ENCODE results near the gene NTF4. TPM values are rescaled to one million over a fixed set of nuclear protein-coding genes. Genes with fewer than 3 reads are reported as not detected.
A peak's percentile ranks its signal among the peaks of the same experiment; 100 is the strongest.

The NTF4 gene
- total and polyA plus RNA-seq, 2 of the 13 experiments (the other 11 are each of a cell fraction or from before 2014, with no cell fraction given) = not detected

GRCh38 chr19:49113762-49114629 lies 49.4 kb upstream of the NTF4 start, which contains the start of gene LIN7B (continued):
- TF ChIP-seq, protein P1, sequence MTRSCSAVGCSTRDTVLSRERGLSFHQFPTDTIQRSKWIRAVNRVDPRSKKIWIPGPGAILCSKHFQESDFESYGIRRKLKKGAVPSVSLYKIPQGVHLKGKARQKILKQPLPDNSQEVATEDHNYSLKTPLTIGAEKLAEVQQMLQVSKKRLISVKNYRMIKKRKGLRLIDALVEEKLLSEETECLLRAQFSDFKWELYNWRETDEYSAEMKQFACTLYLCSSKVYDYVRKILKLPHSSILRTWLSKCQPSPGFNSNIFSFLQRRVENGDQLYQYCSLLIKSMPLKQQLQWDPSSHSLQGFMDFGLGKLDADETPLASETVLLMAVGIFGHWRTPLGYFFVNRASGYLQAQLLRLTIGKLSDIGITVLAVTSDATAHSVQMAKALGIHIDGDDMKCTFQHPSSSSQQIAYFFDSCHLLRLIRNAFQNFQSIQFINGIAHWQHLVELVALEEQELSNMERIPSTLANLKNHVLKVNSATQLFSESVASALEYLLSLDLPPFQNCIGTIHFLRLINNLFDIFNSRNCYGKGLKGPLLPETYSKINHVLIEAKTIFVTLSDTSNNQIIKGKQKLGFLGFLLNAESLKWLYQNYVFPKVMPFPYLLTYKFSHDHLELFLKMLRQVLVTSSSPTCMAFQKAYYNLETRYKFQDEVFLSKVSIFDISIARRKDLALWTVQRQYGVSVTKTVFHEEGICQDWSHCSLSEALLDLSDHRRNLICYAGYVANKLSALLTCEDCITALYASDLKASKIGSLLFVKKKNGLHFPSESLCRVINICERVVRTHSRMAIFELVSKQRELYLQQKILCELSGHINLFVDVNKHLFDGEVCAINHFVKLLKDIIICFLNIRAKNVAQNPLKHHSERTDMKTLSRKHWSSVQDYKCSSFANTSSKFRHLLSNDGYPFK (CRISPR knock-in tag; IDR thresholded peaks at IDR 0.05; ENCODE audit: borderline replicate concordance) = 0 out of 2 replicates have a peak, but pooled peaks have one; percentile 25
- TF ChIP-seq ZNF839 (CRISPR knock-in tag; IDR thresholded peaks at IDR 0.05; ENCODE audit: borderline replicate concordance) (no peak; the same call in 1 of the 2 replicates), ZNF660 (CRISPR knock-in tag; IDR thresholded peaks at IDR 0.05; ENCODE audit: borderline replicate concordance, low read depth) (no peak), MED13 (CRISPR knock-in tag; IDR thresholded peaks at IDR 0.05) (no peak), ZNF263 (CRISPR knock-in tag; IDR thresholded peaks at IDR 0.05) (peak; percentile 62; the same call in 1 of the 2 replicates), HMGXB4 (CRISPR knock-in tag; IDR thresholded peaks at IDR 0.05; ENCODE audit: borderline replicate concordance in 1 of 2, low read depth in 1 of 2) (peak in 1 of 2 experiments; percentile 4; a peak in 1 of 4 replicates), CHD2 (IDR thresholded peaks at IDR 0.05; ENCODE audit: low read depth, low read length) (no peak), TSC22D2 (CRISPR knock-in tag; IDR thresholded peaks at IDR 0.05; ENCODE audit: borderline replicate concordance) (0 out of 2 replicates have a peak, but pooled peaks have one; percentile 46), HDAC2 (CRISPR knock-in tag; IDR thresholded peaks at IDR 0.05) (peak; percentile 43; the same call in 1 of the 2 replicates), ZNF746 (CRISPR knock-in tag; IDR thresholded peaks at IDR 0.05) (no peak), MYC (CRISPR knock-in tag; IDR thresholded peaks at IDR 0.05; ENCODE audit: borderline replicate concordance) (peak; percentile 53; the same call in 1 of the 2 replicates), ZNF407 (CRISPR knock-in tag; IDR thresholded peaks at IDR 0.05; ENCODE audit: not compliant biosample characterization) (peak; percentile 52), NFATC3 (CRISPR knock-in tag; IDR thresholded peaks at IDR 0.05) (0 out of 2 replicates have a peak, but pooled peaks have one; percentile 43), NRL (CRISPR knock-in tag; IDR thresholded peaks at IDR 0.05; ENCODE audit: borderline replicate concordance) (peak; percentile 70; the same call in 1 of the 2 replicates)

All from HepG2 (cell line).